Tibial nerve (tissue), 4 donors: ENCODE results near the gene FAM107B.

ENCODE experiments used
- CTCF ChIP-seq, 5 experiments: fragments of 200-600 bp in 3 of 5; fragments of 450-650 bp in 2 of 5; sonication (generic) in 3 of 5; IDR thresholded peaks; one replicate each; pipeline ENCODE4 v1.5.1; 2016 to 2019; ENCODE audit warnings: antibody characterized with exemption in 5 of 5, mild to moderate bottlenecking in 3 of 5, moderate library complexity in 2 of 5
- EP300 ChIP-seq, 2 donors: sonication (generic); formaldehyde crosslinking; IDR thresholded peaks; one replicate each; pipeline ENCODE4 v1.6.1; 2017; ENCODE audit warnings: antibody characterized with exemption in 2 of 2, mild to moderate bottlenecking in 1 of 2
- POLR2A ChIP-seq, 2 donors: fragments of 450-650 bp; IDR thresholded peaks; one replicate each; pipeline ENCODE4 v1.6.1; 2017; ENCODE audit warnings: antibody characterized with exemption in 2 of 2, mild to moderate bottlenecking in 2 of 2, moderate library complexity in 2 of 2

GRCh38 chr10:14639637-14640036, 135.1 kb downstream of the FAM107B start:
- TF ChIP-seq EP300 (IDR thresholded peaks at IDR 0.05) (no peak), CTCF (IDR thresholded peaks at IDR 0.05) (no peak), POLR2A (IDR thresholded peaks at IDR 0.05) (no peak)
